MM.1S (cell line): ENCODE measurements around the gene NFAT5.

Experiments used
- EZH2 ChIP-seq: fragments of 300-600 bp; sonication (generic); optimal IDR thresholded peaks from 2 replicates; pipeline ENCODE3; 2017; ENCODE audit warnings: low read depth, mild to moderate bottlenecking, antibody characterized with exemption, low read length, mixed read lengths
- TF ChIP-seq, protein P1 (sequence below): fragments of 300-600 bp; sonication (generic); IDR thresholded peaks from 2 replicates; pipeline ENCODE4 v1.5.1; 2016; ENCODE audit warnings: antibody characterized with exemption, low read length, mixed read lengths

DNA sequence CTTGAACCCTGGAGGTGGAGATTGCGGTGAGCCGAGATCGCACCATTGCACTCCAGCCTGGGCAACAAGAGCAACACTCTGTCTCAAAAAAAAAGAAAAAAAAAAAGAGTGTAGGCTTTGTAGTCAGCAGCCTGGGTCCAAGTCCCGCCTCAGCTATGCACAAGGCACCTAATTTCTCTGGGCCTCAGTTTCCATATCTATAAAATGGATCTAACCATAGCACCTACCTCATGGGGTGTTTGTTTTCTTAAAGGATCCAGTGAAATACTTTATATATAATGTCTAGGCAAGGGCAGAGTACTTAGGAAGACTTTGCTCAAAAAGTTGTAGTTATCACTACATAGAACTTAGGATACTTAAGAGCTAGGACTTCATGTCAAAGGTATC, 45.4 kb upstream of the NFAT5 start:
- TF ChIP-seq, protein P1, sequence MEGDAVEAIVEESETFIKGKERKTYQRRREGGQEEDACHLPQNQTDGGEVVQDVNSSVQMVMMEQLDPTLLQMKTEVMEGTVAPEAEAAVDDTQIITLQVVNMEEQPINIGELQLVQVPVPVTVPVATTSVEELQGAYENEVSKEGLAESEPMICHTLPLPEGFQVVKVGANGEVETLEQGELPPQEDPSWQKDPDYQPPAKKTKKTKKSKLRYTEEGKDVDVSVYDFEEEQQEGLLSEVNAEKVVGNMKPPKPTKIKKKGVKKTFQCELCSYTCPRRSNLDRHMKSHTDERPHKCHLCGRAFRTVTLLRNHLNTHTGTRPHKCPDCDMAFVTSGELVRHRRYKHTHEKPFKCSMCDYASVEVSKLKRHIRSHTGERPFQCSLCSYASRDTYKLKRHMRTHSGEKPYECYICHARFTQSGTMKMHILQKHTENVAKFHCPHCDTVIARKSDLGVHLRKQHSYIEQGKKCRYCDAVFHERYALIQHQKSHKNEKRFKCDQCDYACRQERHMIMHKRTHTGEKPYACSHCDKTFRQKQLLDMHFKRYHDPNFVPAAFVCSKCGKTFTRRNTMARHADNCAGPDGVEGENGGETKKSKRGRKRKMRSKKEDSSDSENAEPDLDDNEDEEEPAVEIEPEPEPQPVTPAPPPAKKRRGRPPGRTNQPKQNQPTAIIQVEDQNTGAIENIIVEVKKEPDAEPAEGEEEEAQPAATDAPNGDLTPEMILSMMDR = no peak
- no peak for TF ChIP-seq EZH2
